Prostate gland (tissue), 2 donors: ENCODE measurements around the gene CDK14.

Source experiments
- CTCF ChIP-seq, 4 experiments: fragments of 200-600 bp in 2 of 4; fragments of 450-650 bp in 2 of 4; sonication (generic) in 2 of 4; IDR thresholded peaks; 1 replicate in 3 of 4; 2 replicates in 1 of 4; pipeline ENCODE4 v1.5.1; 2016 to 2019; ENCODE audit warnings: antibody characterized with exemption in 4 of 4, mild to moderate bottlenecking in 2 of 4, moderate library complexity in 2 of 4
- POLR2A ChIP-seq: fragments of 450-650 bp; IDR thresholded peaks from one replicate; pipeline ENCODE4 v1.6.1; 2016; ENCODE audit warnings: antibody characterized with exemption, mild to moderate bottlenecking
- POLR2AphosphoS5 ChIP-seq: sonication (generic); formaldehyde crosslinking; IDR thresholded peaks from one replicate; pipeline ENCODE4 v1.6.1; 2017; ENCODE audit warnings: antibody characterized with exemption

- TF ChIP-seq POLR2A (no peak), POLR2AphosphoS5 (no peak), CTCF (IDR thresholded peaks at IDR 0.05) (no peak)
Observed at GRCh38 chr7:90574146-90574819, 21.8 kb upstream of the CDK14 start.
